ENCODE data around the gene KLC4.
A peak's percentile ranks its signal among the peaks of the same experiment; 100 is the strongest.
"Not testable (repeated sequence)": the region's sequence is repeated elsewhere in the genome, so short reads cannot be mapped to it uniquely, and the experiment has no call there.

Gene KLC4

GRCh38 chr6:43096451-43097097 lies 37.1 kb downstream of the KLC4 start:
- DNase-seq, result peak; percentile 58

GRCh38 chr6:43097098-43097489 lies 37.7 kb downstream of the KLC4 start:
- no peak for DNase-seq

GRCh38 chr6:43097502-43097901 lies 38.1 kb downstream of the KLC4 start:
- no peak for DNase-seq

- DNase-seq, result peak; percentile 48
Measured at GRCh38 chr6:43101497-43101896, 42.1 kb downstream of the KLC4 start.

- no peak for DNase-seq
Measured at GRCh38 chr6:43103253-43103876, 43.9 kb downstream of the KLC4 start.

GRCh38 chr6:43105538-43106222 lies 46.2 kb downstream of the KLC4 start:
- no peak for DNase-seq

GRCh38 chr6:43107344-43108062 lies 48.1 kb downstream of the KLC4 start:
- DNase-seq, result no peak

- no peak for DNase-seq
Measured at GRCh38 chr6:43113431-43114260, 54.2 kb downstream of the KLC4 start.

- no peak for DNase-seq
Measured at GRCh38 chr6:43115365-43115764, 55.9 kb downstream of the KLC4 start.

- not testable (repeated sequence) for DNase-seq
Measured at GRCh38 chr6:43117466-43117865, 58.0 kb downstream of the KLC4 start.

GRCh38 chr6:43119482-43119881 lies 60.1 kb downstream of the KLC4 start:
- DNase-seq, result peak; percentile 34

GRCh38 chr6:43120101-43120763 lies 60.8 kb downstream of the KLC4 start:
- no peak for DNase-seq

GRCh38 chr6:43120944-43121913 lies 61.8 kb downstream of the KLC4 start:
- peak; percentile 77 for DNase-seq

- no peak for DNase-seq
Measured at GRCh38 chr6:43122146-43122545, 62.7 kb downstream of the KLC4 start.

- peak; percentile 96 for DNase-seq
Measured at GRCh38 chr6:43123461-43124314, 64.3 kb downstream of the KLC4 start.

- no peak for DNase-seq
Measured at GRCh38 chr6:43124481-43124880, 65.0 kb downstream of the KLC4 start.

Data from NCI-H446 treated with DMSO at 0.1 percent for 48 hours (cell line).